OCI-LY1 (cell line): ENCODE measurements around the gene CMC2.

Source experiments
- H2AFZ ChIP-seq: fragments of 200-600 bp; sonication (generic), shearing (Covaris generic); 2 replicates; pipeline ENCODE4 v1.6.0; 2014; ENCODE audit warnings: antibody characterized with exemption, mild to moderate bottlenecking, low read length
- H3F3A ChIP-seq: fragments of 200-600 bp; sonication (generic), shearing (Covaris generic); 2 replicates; pipeline ENCODE4 v1.6.0; 2014; ENCODE audit warnings: mild to moderate bottlenecking, antibody characterized with exemption, low read length, moderate library complexity; ENCODE audit not compliant: insufficient read depth
- H3K27ac ChIP-seq: fragments of 200-600 bp; sonication (generic); 2 replicates; pipeline ENCODE4 v1.5.1; 2014; ENCODE audit warnings: low read length, mixed run types, mild to moderate bottlenecking, low read depth; ENCODE audit not compliant: poor library complexity, severe bottlenecking
- H3K27me3 ChIP-seq: fragments of 200-600 bp; sonication (generic); 2 replicates; pipeline ENCODE4 v1.6.0; 2014; ENCODE audit warnings: antibody characterized with exemption, mild to moderate bottlenecking, low read length, moderate library complexity; ENCODE audit not compliant: insufficient read depth
- H3K36me3 ChIP-seq: fragments of 200-600 bp; sonication (generic); 2 replicates; pipeline ENCODE4 v1.6.1; 2014; ENCODE audit warnings: mild to moderate bottlenecking, antibody characterized with exemption, low read length, moderate library complexity, mixed read lengths; ENCODE audit not compliant: insufficient read depth
- H3K4me1 ChIP-seq: fragments of 200-600 bp; sonication (generic); 2 replicates; pipeline ENCODE4 v1.5.1; 2014; ENCODE audit warnings: mild to moderate bottlenecking, low read length, moderate library complexity; ENCODE audit not compliant: insufficient read depth, severe bottlenecking
- H3K4me2 ChIP-seq: fragments of 200-600 bp; sonication (generic), shearing (Covaris generic); 2 replicates; pipeline ENCODE4 v1.6.1; 2014; ENCODE audit warnings: low read length
- H3K4me3 ChIP-seq: fragments of 200-600 bp; sonication (generic); 2 replicates; pipeline ENCODE4 v1.5.1; 2014; ENCODE audit warnings: low read length, low read depth, mild to moderate bottlenecking, mixed read lengths; ENCODE audit not compliant: poor library complexity, severe bottlenecking
- H3K79me2 ChIP-seq: fragments of 200-600 bp; shearing (Covaris generic); 2 replicates; pipeline ENCODE4 v1.6.1; 2016; ENCODE audit warnings: mixed run types, low read length, mixed read lengths; ENCODE audit not compliant: insufficient read depth
- H3K9ac ChIP-seq: fragments of 200-600 bp; sonication (generic), shearing (Covaris generic); 2 replicates; pipeline ENCODE4 v1.6.1; 2014; ENCODE audit warnings: mild to moderate bottlenecking, low read length, mixed read lengths
- H3K9me2 ChIP-seq: fragments of 200-600 bp; sonication (generic), shearing (Covaris generic); 2 replicates; pipeline ENCODE4 v1.6.1; 2014; ENCODE audit warnings: low read depth, mild to moderate bottlenecking, low read length, mixed read lengths
- H3K9me3 ChIP-seq: fragments of 200-600 bp; shearing (Covaris generic); 2 replicates; pipeline ENCODE4 v1.6.1; 2014; ENCODE audit warnings: low read length, mixed read lengths
- H4K20me1 ChIP-seq: fragments of 200-600 bp; sonication (generic), shearing (Covaris generic); 2 replicates; pipeline ENCODE4 v1.6.0; 2016; ENCODE audit warnings: mild to moderate bottlenecking, low read length; ENCODE audit not compliant: insufficient read depth
- EZH2 ChIP-seq: fragments of 200-600 bp; sonication (generic), shearing (Covaris generic); IDR thresholded peaks from 2 replicates; pipeline ENCODE4 v1.8.0; 2017; ENCODE audit warnings: borderline replicate concordance, mixed run types, mild to moderate bottlenecking, antibody characterized with exemption, low read length, moderate library complexity, mixed read lengths
- TF ChIP-seq, protein P1 (sequence below): fragments of 200-600 bp; sonication (generic), shearing (Covaris generic); IDR thresholded peaks from 2 replicates; pipeline ENCODE4 v1.5.1; 2017; ENCODE audit warnings: mild to moderate bottlenecking, antibody characterized with exemption, low read length, moderate library complexity, mixed read lengths

The CMC2 gene

DNA sequence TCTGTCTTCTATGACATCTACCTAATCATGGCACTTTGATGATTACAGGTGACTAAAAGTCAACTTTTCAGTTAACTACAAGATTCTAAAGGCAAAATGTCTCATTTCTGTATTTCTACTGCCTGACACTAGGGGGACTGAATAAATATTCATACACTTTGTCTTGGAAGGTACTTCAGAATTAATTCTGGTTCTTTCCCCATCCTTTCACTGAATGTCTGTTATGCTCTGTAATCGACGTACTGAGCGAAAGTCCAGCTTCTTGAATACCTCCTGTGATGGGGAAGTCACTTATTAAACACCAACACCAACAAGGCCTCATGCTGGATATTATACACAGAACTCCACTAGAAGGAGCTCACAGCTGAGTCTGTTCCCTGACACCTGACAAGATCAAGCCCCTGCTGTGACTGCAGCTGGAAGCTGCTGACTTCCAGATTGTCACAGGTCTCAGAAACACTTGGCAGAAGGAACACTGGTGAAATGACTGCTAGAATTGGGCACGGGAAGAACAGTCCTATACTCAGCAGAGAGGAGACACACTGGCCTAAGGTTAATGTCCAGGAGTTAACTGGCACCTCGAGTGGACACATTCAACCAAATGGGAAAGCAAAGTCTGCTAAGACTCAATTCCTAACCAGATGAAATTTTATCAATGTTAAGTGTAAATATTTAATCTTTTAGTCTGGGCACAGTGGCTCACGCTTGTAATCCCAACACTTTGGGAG lies 31.9 kb downstream of the CMC2 start:
- H3K9me2 ChIP-seq = no peaks in the 10 kb centered on the region
- TF ChIP-seq EZH2 = no peak
- TF ChIP-seq, protein P1, sequence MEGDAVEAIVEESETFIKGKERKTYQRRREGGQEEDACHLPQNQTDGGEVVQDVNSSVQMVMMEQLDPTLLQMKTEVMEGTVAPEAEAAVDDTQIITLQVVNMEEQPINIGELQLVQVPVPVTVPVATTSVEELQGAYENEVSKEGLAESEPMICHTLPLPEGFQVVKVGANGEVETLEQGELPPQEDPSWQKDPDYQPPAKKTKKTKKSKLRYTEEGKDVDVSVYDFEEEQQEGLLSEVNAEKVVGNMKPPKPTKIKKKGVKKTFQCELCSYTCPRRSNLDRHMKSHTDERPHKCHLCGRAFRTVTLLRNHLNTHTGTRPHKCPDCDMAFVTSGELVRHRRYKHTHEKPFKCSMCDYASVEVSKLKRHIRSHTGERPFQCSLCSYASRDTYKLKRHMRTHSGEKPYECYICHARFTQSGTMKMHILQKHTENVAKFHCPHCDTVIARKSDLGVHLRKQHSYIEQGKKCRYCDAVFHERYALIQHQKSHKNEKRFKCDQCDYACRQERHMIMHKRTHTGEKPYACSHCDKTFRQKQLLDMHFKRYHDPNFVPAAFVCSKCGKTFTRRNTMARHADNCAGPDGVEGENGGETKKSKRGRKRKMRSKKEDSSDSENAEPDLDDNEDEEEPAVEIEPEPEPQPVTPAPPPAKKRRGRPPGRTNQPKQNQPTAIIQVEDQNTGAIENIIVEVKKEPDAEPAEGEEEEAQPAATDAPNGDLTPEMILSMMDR = peak; percentile 75
- no peak overlapping the region for H3K4me2 ChIP-seq
- H3F3A ChIP-seq = no peaks in the 10 kb centered on the region
- no peak overlapping the region for H3K27ac ChIP-seq
- H2AFZ ChIP-seq = no peak overlapping the region
- no peak overlapping the region for H3K4me3 ChIP-seq
- no peaks in the 10 kb centered on the region for H3K27me3 ChIP-seq
- H3K9ac ChIP-seq = no peak overlapping the region
- H3K79me2 ChIP-seq = no peaks in the 10 kb centered on the region
- H3K4me1 ChIP-seq = no peaks in the 10 kb centered on the region
- peaks cover 20% of the 10 kb centered on the region for H3K36me3 ChIP-seq
- no peaks in the 10 kb centered on the region for H3K9me3 ChIP-seq
- H4K20me1 ChIP-seq = no peaks in the 10 kb centered on the region

DNA sequence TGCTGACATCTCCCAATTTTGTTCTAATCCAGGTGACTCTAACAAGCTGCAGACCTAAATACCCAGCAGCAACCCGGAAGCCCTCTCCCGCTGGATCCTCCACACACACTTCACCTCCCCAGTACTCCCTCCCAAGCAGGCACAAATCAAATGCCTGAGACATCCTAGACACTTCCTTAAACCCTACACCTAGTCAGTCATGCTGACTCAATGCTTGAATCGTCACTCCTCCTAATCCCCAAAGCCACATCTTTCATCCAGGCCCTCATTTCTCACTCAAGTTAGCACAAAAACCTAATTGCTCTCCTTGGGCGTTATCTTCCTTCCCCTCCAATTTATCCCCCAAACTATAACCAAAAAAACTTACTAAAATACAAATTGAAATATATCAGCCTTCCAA lies 32.7 kb downstream of the CMC2 start:
- Histone ChIP-seq H3K36me3 (peaks cover 18% of the 10 kb centered on the region), H3K9me3 (no peaks in the 10 kb centered on the region), H3K4me3 (no peak overlapping the region), H3K4me2 (no peak overlapping the region), H3F3A (no peaks in the 10 kb centered on the region), H3K9ac (no peak overlapping the region), H3K79me2 (no peaks in the 10 kb centered on the region), H3K27me3 (no peaks in the 10 kb centered on the region), H4K20me1 (no peaks in the 10 kb centered on the region), H3K27ac (no peak overlapping the region), H3K4me1 (no peaks in the 10 kb centered on the region), H3K9me2 (no peaks in the 10 kb centered on the region), H2AFZ (no peak overlapping the region)
- TF ChIP-seq, protein P1 = no peak
- no peak for TF ChIP-seq EZH2

DNA sequence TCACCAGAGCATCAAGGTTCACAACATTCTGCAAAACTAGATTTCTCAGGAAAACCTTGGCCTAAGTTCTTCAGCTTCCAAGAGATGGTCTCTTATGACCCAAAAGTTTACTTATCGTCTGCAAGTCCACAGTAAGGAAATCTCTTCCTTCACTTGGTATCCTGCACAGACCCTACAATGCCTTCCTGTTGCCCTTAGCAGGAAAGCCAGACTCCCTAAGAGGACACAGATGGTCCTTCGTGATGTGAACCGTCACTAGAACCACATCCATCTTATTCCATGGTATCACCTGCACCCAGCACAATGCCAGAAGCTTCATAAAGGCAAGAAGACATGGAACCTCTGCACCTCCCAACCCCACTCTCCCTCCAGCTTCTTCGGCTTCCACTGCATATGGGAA lies 34.1 kb downstream of the CMC2 start:
- Histone ChIP-seq H3K27ac (no peak overlapping the region), H3F3A (no peaks in the 10 kb centered on the region), H3K9me2 (no peaks in the 10 kb centered on the region), H2AFZ (no peak overlapping the region), H3K4me2 (no peak overlapping the region), H3K4me3 (no peak overlapping the region), H3K27me3 (no peaks in the 10 kb centered on the region), H3K9ac (no peak overlapping the region), H3K79me2 (no peaks in the 10 kb centered on the region), H3K9me3 (no peaks in the 10 kb centered on the region), H3K4me1 (no peaks in the 10 kb centered on the region), H3K36me3 (peaks cover 13% of the 10 kb centered on the region; the same call in 1 of the 2 replicates), H4K20me1 (no peaks in the 10 kb centered on the region)
- TF ChIP-seq, protein P1 = no peak
- TF ChIP-seq EZH2 = no peak
